Right lobe of liver (tissue), 4 donors: ENCODE measurements around the gene ADGRB3.

ENCODE experiments used
- POLR2A ChIP-seq: fragments of 450-650 bp; IDR thresholded peaks from one replicate; pipeline ENCODE4 v1.6.1; 2017; ENCODE audit warnings: antibody characterized with exemption, mild to moderate bottlenecking
- TF ChIP-seq, protein P1 (sequence below), 4 donors: fragments of 200-600 bp in 3 of 4; fragments of 450-650 bp in 1 of 4; IDR thresholded peaks; one replicate each; pipeline versions ENCODE4 v1.5.1 to v1.8.0; 2016 to 2022; ENCODE audit warnings: antibody characterized with exemption in 4 of 4, mild to moderate bottlenecking in 2 of 4
- donor health status: DM: no; HTN: no; CAD: no.
- donor health status: DM: no; HTN: no; CAD: no.
- donor health status: DM: no; HTN: yes; CAD: no.

DNA sequence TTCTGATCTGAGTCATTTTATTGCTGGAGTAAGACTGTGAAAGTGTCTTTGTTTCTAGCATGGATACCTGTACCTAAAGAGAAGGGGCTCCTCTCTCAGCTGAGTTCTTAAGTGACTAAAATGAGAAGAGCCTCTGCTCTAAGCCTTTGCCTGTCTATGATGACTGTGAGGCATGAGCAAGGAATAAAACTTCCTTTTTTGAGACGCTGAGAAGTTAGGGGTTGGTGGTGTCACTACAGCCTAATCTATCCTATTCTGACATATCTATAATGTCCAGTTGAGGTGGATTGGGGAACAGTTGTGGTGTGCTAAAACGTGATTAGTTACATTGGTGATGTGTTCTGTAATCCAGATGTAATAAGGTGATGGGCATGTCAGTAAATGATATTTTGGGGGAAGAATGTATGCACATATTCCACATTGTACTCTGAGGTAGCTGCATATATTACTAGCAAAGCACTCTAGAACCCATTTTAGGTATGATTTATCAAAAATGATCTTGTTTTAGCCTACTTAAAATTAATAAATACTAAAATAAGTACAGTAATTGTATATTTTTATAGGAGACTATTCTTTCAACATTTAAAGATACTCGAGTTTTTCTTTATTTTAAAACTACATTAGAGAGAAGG, 18.1 kb downstream of the ADGRB3 start:
- TF ChIP-seq, protein P1, sequence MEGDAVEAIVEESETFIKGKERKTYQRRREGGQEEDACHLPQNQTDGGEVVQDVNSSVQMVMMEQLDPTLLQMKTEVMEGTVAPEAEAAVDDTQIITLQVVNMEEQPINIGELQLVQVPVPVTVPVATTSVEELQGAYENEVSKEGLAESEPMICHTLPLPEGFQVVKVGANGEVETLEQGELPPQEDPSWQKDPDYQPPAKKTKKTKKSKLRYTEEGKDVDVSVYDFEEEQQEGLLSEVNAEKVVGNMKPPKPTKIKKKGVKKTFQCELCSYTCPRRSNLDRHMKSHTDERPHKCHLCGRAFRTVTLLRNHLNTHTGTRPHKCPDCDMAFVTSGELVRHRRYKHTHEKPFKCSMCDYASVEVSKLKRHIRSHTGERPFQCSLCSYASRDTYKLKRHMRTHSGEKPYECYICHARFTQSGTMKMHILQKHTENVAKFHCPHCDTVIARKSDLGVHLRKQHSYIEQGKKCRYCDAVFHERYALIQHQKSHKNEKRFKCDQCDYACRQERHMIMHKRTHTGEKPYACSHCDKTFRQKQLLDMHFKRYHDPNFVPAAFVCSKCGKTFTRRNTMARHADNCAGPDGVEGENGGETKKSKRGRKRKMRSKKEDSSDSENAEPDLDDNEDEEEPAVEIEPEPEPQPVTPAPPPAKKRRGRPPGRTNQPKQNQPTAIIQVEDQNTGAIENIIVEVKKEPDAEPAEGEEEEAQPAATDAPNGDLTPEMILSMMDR (IDR thresholded peaks at IDR 0.05) = no peak
- TF ChIP-seq POLR2A = no peak
